Ishikawa (cell line): ENCODE data around the gene CARD14.

ENCODE experiments used
- CEBPB ChIP-seq: IDR thresholded peaks from 2 replicates; pipeline ENCODE4 v1.6.1; 2012
- CREB1 ChIP-seq: IDR thresholded peaks from 2 replicates; pipeline ENCODE4 v1.6.1; 2012; ENCODE audit warnings: low read depth
- EGR1 ChIP-seq: IDR thresholded peaks from 2 replicates; pipeline ENCODE4 v1.6.1; 2012
- EP300 ChIP-seq: IDR thresholded peaks from 2 replicates; pipeline ENCODE4 v1.6.1; 2012; ENCODE audit warnings: borderline replicate concordance
- FOXM1 ChIP-seq: IDR thresholded peaks from 2 replicates; pipeline ENCODE4 v1.6.1; 2012; ENCODE audit warnings: low read depth, borderline replicate concordance
- NFIC ChIP-seq: IDR thresholded peaks from 2 replicates; pipeline ENCODE4 v1.6.1; 2012
- RAD21 ChIP-seq: IDR thresholded peaks from 2 replicates; pipeline ENCODE4 v1.6.1; 2012; ENCODE audit warnings: low read depth
- TAF1 ChIP-seq: IDR thresholded peaks from 2 replicates; pipeline ENCODE4 v1.6.1; 2012; ENCODE audit warnings: low read depth, mild to moderate bottlenecking
- TCF12 ChIP-seq: IDR thresholded peaks from 2 replicates; pipeline ENCODE4 v1.6.1; 2012; ENCODE audit warnings: low read depth
- TEAD4 ChIP-seq: IDR thresholded peaks from 2 replicates; pipeline ENCODE4 v1.6.1; 2012
- YY1 ChIP-seq: IDR thresholded peaks from 2 replicates; pipeline ENCODE4 v1.6.1; 2012; ENCODE audit warnings: low read depth
- ZBTB7A ChIP-seq: IDR thresholded peaks from 2 replicates; pipeline ENCODE4 v1.6.1; 2012; ENCODE audit warnings: low read depth
- TF ChIP-seq, protein P1 (sequence below): IDR thresholded peaks from 2 replicates; pipeline ENCODE4 v1.6.1; 2012
- TF ChIP-seq, protein P2 (sequence below): IDR thresholded peaks from 2 replicates; pipeline ENCODE4 v1.6.1; 2012; ENCODE audit warnings: low read depth, mild to moderate bottlenecking
- TF ChIP-seq, protein P3 (sequence below): IDR thresholded peaks from 2 replicates; pipeline ENCODE4 v1.6.1; 2012

The CARD14 gene

DNA sequence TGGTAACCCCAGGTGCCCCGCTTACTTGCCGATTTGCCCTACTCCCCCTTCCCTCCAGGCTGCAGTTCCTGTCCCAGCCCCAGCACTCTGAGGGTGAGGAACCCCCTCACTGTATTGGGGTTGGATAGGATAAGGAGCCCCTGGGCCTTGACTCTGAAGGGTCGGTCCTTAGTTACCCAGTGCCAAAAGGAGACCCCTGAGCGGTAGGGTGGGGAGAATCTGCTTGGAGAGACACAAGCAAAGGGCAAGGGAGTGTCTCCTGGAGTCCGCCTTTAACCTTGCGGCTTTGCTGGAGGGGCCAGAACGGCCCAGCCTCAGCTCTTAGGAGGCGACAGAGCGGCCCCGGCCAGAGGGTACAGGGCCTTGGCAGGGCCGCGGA is 13.0 kb downstream of the CARD14 start:
- no peak for TF ChIP-seq CREB1

DNA sequence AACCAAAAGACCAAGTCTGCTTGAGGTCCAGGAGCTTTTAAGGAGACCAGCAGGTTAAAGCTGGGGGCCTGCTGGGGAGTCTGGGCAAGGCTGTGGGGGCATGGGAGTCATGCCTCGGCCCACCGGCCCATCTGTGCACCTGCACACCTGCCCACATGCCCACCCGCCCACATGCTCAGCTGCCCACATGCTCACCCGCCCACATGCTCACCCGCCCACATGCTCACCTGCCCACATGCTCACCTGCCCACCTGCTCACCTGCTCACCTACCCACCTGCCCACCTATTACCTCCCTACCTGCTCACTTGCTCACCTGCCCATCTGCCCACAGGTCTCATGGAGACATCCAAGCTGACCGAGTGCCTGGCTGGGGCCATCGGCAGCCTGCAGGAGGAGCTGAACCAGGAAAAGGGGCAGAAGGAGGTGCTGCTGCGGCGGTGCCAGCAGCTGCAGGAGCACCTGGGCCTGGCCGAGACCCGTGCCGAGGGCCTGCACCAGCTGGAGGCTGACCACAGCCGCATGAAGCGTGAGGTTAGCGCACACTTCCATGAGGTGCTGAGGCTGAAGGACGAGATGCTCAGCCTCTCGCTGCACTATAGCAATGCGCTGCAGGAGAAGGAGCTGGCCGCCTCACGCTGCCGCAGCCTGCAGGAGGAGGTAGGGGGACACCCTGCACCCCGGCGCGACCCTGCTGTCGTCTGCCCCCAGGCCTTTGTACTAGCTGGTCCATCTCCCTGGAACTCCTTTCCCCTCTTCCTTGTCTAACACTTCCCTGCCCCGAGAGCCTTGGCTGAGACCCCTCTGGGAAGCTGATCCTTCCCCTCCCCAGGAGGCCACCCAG is 14.0 kb downstream of the CARD14 start:
- TF ChIP-seq TCF12 (no peak), CREB1 (no peak), ZBTB7A (no peak), NFIC (no peak), FOXM1 (no peak), CEBPB (no peak), EP300 (no peak), TAF1 (no peak), TEAD4 (no peak), YY1 (no peak), RAD21 (no peak), EGR1 (no peak)
- TF ChIP-seq, protein P1, sequence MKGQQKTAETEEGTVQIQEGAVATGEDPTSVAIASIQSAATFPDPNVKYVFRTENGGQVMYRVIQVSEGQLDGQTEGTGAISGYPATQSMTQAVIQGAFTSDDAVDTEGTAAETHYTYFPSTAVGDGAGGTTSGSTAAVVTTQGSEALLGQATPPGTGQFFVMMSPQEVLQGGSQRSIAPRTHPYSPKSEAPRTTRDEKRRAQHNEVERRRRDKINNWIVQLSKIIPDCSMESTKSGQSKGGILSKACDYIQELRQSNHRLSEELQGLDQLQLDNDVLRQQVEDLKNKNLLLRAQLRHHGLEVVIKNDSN, result no peak
- TF ChIP-seq, protein P2, sequence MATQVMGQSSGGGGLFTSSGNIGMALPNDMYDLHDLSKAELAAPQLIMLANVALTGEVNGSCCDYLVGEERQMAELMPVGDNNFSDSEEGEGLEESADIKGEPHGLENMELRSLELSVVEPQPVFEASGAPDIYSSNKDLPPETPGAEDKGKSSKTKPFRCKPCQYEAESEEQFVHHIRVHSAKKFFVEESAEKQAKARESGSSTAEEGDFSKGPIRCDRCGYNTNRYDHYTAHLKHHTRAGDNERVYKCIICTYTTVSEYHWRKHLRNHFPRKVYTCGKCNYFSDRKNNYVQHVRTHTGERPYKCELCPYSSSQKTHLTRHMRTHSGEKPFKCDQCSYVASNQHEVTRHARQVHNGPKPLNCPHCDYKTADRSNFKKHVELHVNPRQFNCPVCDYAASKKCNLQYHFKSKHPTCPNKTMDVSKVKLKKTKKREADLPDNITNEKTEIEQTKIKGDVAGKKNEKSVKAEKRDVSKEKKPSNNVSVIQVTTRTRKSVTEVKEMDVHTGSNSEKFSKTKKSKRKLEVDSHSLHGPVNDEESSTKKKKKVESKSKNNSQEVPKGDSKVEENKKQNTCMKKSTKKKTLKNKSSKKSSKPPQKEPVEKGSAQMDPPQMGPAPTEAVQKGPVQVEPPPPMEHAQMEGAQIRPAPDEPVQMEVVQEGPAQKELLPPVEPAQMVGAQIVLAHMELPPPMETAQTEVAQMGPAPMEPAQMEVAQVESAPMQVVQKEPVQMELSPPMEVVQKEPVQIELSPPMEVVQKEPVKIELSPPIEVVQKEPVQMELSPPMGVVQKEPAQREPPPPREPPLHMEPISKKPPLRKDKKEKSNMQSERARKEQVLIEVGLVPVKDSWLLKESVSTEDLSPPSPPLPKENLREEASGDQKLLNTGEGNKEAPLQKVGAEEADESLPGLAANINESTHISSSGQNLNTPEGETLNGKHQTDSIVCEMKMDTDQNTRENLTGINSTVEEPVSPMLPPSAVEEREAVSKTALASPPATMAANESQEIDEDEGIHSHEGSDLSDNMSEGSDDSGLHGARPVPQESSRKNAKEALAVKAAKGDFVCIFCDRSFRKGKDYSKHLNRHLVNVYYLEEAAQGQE, result no peak
- TF ChIP-seq, protein P3, sequence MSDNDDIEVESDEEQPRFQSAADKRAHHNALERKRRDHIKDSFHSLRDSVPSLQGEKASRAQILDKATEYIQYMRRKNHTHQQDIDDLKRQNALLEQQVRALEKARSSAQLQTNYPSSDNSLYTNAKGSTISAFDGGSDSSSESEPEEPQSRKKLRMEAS, result no peak

DNA sequence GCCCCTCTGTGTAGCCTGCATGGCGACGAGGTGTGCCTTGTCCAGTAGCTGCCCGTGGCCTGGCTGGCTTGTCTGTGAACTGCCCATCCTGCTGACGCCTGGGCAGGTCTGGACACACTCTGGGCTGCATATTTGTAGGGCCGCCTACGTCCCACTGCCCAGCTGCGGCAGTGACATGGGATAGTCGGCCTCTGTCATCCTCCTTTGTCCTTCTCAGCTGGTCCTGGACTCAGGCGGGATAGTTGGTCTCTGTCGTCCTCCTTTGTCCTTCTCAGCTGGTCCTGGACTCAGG is 14.5 kb downstream of the CARD14 start:
- TF ChIP-seq TAF1, result no peak
- no peak for TF ChIP-seq ZBTB7A
- TF ChIP-seq EGR1, result no peak
- no peak for TF ChIP-seq EP300
- no peak for TF ChIP-seq CREB1
- TF ChIP-seq CEBPB, result no peak
- TF ChIP-seq FOXM1, result no peak
- TF ChIP-seq, protein P1, result no peak
- TF ChIP-seq TCF12, result no peak
- TF ChIP-seq, protein P2, result no peak
- TF ChIP-seq RAD21, result no peak
- TF ChIP-seq YY1, result no peak

DNA sequence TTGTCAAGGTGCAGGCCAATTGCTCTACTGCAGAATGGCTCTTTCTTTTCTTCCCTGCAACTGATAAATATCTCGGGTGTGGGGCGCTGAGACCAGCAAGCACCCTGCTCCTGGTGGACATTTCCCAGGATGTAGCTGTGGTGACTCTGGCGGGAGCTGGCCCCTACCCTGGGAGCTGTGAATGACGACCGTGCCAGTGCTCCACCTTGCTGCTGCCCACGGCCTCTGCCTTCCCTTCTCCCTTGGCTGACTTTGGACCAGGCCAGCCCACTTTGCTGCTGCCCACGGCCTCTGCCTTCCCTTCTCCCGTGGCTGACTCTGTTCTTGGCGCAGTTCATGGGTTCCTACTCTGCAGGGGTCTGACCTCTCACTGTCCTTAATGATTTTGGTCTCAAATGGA is 16.1 kb downstream of the CARD14 start:
- TF ChIP-seq, protein P2, result no peak
- no peak for TF ChIP-seq EP300
- no peak for TF ChIP-seq EGR1
- TF ChIP-seq ZBTB7A, result no peak
- no peak for TF ChIP-seq TAF1
- TF ChIP-seq CREB1, result no peak
- no peak for TF ChIP-seq TCF12
- TF ChIP-seq NFIC, result no peak
- TF ChIP-seq, protein P3, result no peak
- no peak for TF ChIP-seq YY1

DNA sequence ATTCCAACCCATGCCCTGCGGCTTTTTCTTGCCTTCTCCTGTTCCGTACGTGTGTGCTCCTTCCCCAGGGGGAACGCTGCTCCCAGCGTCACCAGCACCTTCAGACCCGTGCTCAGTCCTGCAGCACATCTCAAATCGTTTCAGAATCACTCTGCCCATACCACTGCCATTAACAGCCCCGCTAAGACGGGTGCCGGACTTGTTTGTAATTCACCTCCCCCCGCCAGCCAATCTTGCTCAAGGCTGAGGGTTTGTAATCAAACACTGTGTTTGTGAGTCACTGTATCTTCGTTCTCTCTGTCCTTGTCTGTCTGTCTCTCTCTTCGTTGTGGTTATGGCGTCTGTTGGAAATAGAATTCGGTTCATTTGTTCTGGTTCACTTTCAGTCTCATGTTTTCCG is 17.3 kb downstream of the CARD14 start:
- TF ChIP-seq EP300 (no peak), TEAD4 (no peak)
- TF ChIP-seq, protein P3, result no peak
